CD4-positive, alpha-beta memory T cell (primary cell): ENCODE data around the gene NETO2. TPM values are rescaled to one million over a fixed set of nuclear protein-coding genes. Genes with fewer than 3 reads are reported as not detected.

ENCODE experiments used
- CTCF ChIA-PET: fragments of 350-600 bp; sonication (Branson Sonifier 250); formaldehyde crosslinking; loops from one replicate; lab custom pipeline; 2021; ENCODE audit warnings: inconsistent platforms; ENCODE audit not compliant: partially characterized antibody; lab: Charles Lee
- POLR2A ChIA-PET: fragments of 350-600 bp; sonication (Branson Sonifier 250); formaldehyde crosslinking; loops from one replicate; lab custom pipeline; 2021; ENCODE audit not compliant: partially characterized antibody; lab: Charles Lee
- DNase-seq, 5 donors: peaks; one replicate each; pipeline versions ENCODE4 v3.0.0 to v3.0.0-alpha.2; 2020 to 2022; ENCODE audit warnings: mixed read lengths in 1 of 5
- H3K27ac ChIP-seq: one replicate; pipeline ENCODE4 v1.7.0; 2013; ENCODE audit warnings: low read depth, low read length
- H3K27me3 ChIP-seq: 2 replicates; pipeline ENCODE4 v1.7.0; 2013; ENCODE audit warnings: mild to moderate bottlenecking, low read length, moderate library complexity; ENCODE audit not compliant: insufficient read depth
- H3K36me3 ChIP-seq: 2 replicates; pipeline ENCODE4 v1.7.0; 2013; ENCODE audit warnings: mild to moderate bottlenecking, low read length, moderate library complexity; ENCODE audit not compliant: insufficient read depth
- H3K4me1 ChIP-seq: 2 replicates; pipeline ENCODE4 v1.7.0; 2013; ENCODE audit warnings: mild to moderate bottlenecking, low read length, moderate library complexity; ENCODE audit not compliant: insufficient read depth
- H3K4me3 ChIP-seq, 2 donors: one replicate each; pipeline ENCODE4 v1.7.0; 2013; ENCODE audit warnings: low read length in 2 of 2, mild to moderate bottlenecking in 1 of 2
- H3K9me3 ChIP-seq, 2 donors: one replicate each; pipeline ENCODE4 v1.7.0; 2013; ENCODE audit warnings: low read length in 2 of 2, control low read depth in 1 of 2; ENCODE audit not compliant: control insufficient read depth in 1 of 2
- H3K27ac Mint-ChIP-seq, 7 donors: one replicate each; pipeline ENCODE4 v1.8.0; 2020 to 2021; ENCODE audit warnings: mixed read lengths in 7 of 7, mild to moderate bottlenecking in 6 of 7, inconsistent platforms in 3 of 7, moderate library complexity in 3 of 7
- H3K27me3 Mint-ChIP-seq, 2 donors: one replicate each; pipeline ENCODE4 v1.8.0; 2020 to 2021; ENCODE audit warnings: mixed read lengths in 2 of 2
- H3K36me3 Mint-ChIP-seq, 2 donors: one replicate each; pipeline ENCODE4 v1.8.0; 2020 to 2021; ENCODE audit warnings: mixed read lengths in 2 of 2, inconsistent platforms in 1 of 2, mild to moderate bottlenecking in 1 of 2
- H3K4me1 Mint-ChIP-seq, 4 donors: one replicate each; pipeline ENCODE4 v1.8.0; 2020 to 2021; ENCODE audit warnings: mixed read lengths in 4 of 4, mild to moderate bottlenecking in 1 of 4
- H3K4me3 Mint-ChIP-seq, 8 donors: one replicate each; pipeline ENCODE4 v1.8.0; 2020 to 2021; ENCODE audit warnings: mixed read lengths in 8 of 8, mild to moderate bottlenecking in 7 of 8, moderate library complexity in 6 of 8, inconsistent platforms in 3 of 8
- H3K9me3 Mint-ChIP-seq, 8 donors: one replicate each; pipeline ENCODE4 v1.8.0; 2020 to 2021; ENCODE audit warnings: mixed read lengths in 8 of 8, mild to moderate bottlenecking in 5 of 8, inconsistent platforms in 3 of 8, moderate library complexity in 1 of 8
- intact Hi-C: fragments of 100-400 bp; cut with micrococcal nuclease; formaldehyde crosslinking; loops from one replicate; pipeline ENCODE4 v1.15.1; 2023
- polyA plus RNA-seq, 2 donors: library from polyadenylated mRNA; unstranded; fragments of 300-500 nt; fragmentation: Illumina TruSeq; gene quantifications; one replicate each; pipeline ENCODE4 v1.2.3, GENCODE V29; 2021
- total RNA-seq, 2 experiments: library from RNA; stranded (reverse); gene quantifications; one replicate each; pipeline ENCODE4 v1.2.3, GENCODE V29; 2021

Gene NETO2
- total and polyA plus RNA-seq, 4 experiments from 2014 or later = 3.0 to 5.1 (median 4.1) TPM

DNA sequence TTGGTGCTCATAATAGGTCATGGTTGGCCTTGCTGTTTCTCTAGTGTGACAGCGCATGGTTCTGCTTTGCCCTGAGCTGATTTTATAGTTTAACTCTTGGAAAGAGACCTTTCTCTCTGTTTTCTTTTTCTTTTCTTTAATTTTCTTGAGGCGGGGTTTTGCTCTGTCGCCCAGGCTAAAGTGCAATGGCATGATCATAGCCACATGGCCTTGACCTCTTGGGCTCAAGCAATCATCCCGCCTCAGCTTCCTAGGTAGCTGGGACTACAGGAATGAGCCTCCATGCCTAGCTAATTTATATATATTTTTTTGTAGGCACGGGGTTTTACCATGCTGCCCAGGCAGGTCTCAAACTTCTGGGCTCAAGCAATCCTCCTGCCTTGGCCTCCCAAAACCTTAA, 89.8 kb downstream of the NETO2 start:
- H3K27me3 Mint-ChIP-seq = peaks cover 0 to 2% of the 10 kb centered on the region in 2 donors
- Histone ChIP-seq H3K36me3 (no peaks in the 10 kb centered on the region), H3K27ac (no peak overlapping the region), H3K9me3 (no peaks in the 10 kb centered on the region), H3K27me3 (no peaks in the 10 kb centered on the region), H3K4me1 (no peaks in the 10 kb centered on the region), H3K4me3 (no peak overlapping the region)
- ChIA-PET CTCF (interaction anchor here (1.2 kb wide), 1 partner anchor 16 kb away, joined by 4 read pairs; no protein-coding TSS in a partner anchor), POLR2A (no interaction called here)
- no peaks in the 10 kb centered on the region for H3K36me3 Mint-ChIP-seq
- H3K4me3 Mint-ChIP-seq = no peak overlapping the region
- H3K9me3 Mint-ChIP-seq = no peaks in the 10 kb centered on the region
- no peak overlapping the region for H3K27ac Mint-ChIP-seq
- intact Hi-C loops = no loop called here
- no peak for DNase-seq
- H3K4me1 Mint-ChIP-seq = no peaks in the 10 kb centered on the region

DNA sequence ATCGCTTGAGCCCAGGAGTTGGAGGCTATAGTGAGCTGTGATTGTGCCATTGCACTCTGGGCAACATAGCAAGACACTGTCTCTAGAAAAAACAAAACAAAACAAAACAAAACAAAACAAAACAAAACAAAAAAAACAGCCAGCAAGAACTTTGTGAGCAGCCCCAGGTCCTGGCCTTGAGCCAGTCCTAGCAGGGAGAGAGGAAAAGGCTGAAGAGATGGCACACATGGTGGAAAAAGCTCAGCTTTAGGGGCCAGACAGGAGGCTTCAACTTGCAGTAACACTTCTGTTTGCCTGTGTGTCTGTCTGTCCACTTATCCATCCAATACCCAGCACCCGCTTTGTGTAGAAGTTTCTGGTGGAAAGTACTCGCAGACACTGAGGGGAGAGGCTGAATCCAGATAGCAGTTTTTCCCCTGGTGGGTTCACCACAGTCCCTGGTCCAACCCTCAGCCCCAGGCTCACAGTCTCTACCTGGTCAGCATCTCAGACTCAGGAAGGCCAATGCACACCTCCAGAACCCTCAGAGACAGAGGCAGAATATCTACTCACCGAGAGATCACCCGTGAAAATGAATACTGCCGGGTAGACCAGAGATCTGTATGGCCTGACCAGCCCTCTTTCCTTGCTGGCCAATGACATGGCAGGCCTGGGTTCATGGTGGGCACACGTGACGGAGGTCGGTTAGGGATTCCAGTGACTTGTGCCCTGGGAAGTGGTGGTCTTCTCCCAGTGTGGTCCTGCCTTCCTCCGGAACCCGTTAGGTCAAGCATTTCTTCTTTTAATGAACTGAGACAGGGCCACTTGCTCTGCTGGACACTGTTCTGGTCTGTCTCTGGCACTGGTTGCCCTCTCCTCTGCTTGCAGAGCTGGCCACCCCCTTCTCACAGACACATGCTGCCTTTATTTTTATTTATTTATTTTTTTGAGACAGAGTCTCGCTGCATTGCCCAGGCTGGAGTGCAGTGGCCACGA, 90.8 kb downstream of the NETO2 start:
- Histone ChIP-seq H3K4me1 (no peaks in the 10 kb centered on the region), H3K9me3 (no peaks in the 10 kb centered on the region), H3K4me3 (no peak overlapping the region), H3K27ac (no peak overlapping the region), H3K27me3 (no peaks in the 10 kb centered on the region), H3K36me3 (no peaks in the 10 kb centered on the region)
- Mint-ChIP-seq H3K4me3 (no peak overlapping the region), H3K36me3 (no peaks in the 10 kb centered on the region), H3K27ac (no peak overlapping the region), H3K27me3 (peaks cover 0 to 2% of the 10 kb centered on the region in 2 donors), H3K9me3 (no peaks in the 10 kb centered on the region), H3K4me1 (no peaks in the 10 kb centered on the region)
- ChIA-PET POLR2A (no interaction called here), CTCF (no interaction called here)
- intact Hi-C loops = no loop called here
- DNase-seq = no peak

DNA sequence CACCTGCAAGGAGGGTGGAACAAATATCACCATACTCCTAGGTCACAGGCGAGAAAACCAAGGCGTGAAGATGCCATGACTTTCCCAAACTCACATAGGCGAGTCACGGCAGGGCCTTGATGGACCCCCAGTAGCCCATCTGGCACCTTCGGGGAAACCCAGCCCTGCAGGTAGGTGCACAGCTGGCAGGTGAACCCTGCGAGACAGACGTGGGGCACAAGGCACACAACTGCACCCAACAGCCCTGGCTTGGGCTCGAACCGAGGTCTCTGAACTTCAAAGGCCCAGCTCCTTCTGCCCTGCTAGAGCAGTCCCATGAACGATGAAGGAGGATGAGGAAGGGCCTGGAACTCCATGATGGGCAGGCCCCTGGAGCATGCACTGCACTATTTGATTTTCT, 92.7 kb downstream of the NETO2 start:
- no peak for DNase-seq
- H3K27ac ChIP-seq = no peak overlapping the region
- Mint-ChIP-seq H3K4me1 (peaks cover 0 to 5% (median 2%) of the 10 kb centered on the region in 4 donors), H3K36me3 (no peaks in the 10 kb centered on the region), H3K4me3 (no peak overlapping the region), H3K27me3 (no peaks in the 10 kb centered on the region), H3K9me3 (no peaks in the 10 kb centered on the region), H3K27ac (no peak overlapping the region)
- H3K9me3 ChIP-seq = no peaks in the 10 kb centered on the region
- H3K4me3 ChIP-seq = no peak overlapping the region
- peaks cover under 1% of the 10 kb centered on the region for H3K4me1 ChIP-seq
- intact Hi-C loops = no loop called here
- POLR2A ChIA-PET = no interaction called here
- CTCF ChIA-PET = no interaction called here
- H3K27me3 ChIP-seq = no peaks in the 10 kb centered on the region
- no peaks in the 10 kb centered on the region for H3K36me3 ChIP-seq

DNA sequence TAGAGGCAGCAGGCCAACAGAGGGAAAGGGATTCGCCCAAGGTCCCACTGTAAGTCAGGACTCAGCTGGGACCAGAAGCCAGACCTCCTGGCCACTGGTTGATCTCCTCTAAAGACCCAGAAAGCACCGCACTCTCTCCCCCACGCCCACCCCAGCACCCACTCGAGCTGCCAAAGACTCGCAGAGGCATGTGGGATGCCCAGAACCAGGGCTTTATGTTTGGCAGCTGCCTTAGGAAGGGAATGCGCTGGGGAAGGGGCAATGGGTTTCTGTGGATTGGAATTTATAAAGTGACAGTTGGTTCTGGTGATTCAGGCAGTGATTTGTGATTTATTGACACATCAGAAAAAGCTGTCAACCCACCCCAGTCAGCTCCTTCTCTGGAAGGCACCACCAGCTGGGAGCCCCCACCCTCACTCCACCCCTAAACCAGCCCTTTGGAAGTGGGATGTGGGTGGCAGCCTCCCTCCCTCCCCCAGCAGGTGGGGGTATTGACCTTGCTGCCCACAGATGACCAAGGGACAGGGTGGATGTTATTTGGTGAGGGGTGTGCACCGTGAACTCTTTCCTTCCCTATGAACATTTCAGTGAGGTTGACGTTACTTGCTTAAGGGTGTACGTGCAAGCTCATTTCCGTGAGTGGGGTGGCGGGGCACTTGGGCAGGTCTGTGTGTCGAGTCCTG, 93.7 kb downstream of the NETO2 start:
- no peaks in the 10 kb centered on the region for H3K27me3 Mint-ChIP-seq
- ChIA-PET POLR2A (no interaction called here), CTCF (interaction anchor here (0.8 kb wide), 1 partner anchor 12 kb away, joined by 3 read pairs; no protein-coding TSS in a partner anchor)
- intact Hi-C loops = no loop called here
- Histone ChIP-seq H3K27me3 (no peaks in the 10 kb centered on the region), H3K27ac (no peak overlapping the region), H3K9me3 (no peaks in the 10 kb centered on the region), H3K4me3 (no peak overlapping the region), H3K4me1 (peaks cover 11% of the 10 kb centered on the region), H3K36me3 (no peaks in the 10 kb centered on the region)
- H3K4me1 Mint-ChIP-seq = peaks cover 7 to 15% (median 11%) of the 10 kb centered on the region in 4 donors
- no peaks in the 10 kb centered on the region for H3K36me3 Mint-ChIP-seq
- DNase-seq = no peak
- no peaks in the 10 kb centered on the region for H3K9me3 Mint-ChIP-seq
- H3K4me3 Mint-ChIP-seq = no peak overlapping the region
- no peak overlapping the region for H3K27ac Mint-ChIP-seq

DNA sequence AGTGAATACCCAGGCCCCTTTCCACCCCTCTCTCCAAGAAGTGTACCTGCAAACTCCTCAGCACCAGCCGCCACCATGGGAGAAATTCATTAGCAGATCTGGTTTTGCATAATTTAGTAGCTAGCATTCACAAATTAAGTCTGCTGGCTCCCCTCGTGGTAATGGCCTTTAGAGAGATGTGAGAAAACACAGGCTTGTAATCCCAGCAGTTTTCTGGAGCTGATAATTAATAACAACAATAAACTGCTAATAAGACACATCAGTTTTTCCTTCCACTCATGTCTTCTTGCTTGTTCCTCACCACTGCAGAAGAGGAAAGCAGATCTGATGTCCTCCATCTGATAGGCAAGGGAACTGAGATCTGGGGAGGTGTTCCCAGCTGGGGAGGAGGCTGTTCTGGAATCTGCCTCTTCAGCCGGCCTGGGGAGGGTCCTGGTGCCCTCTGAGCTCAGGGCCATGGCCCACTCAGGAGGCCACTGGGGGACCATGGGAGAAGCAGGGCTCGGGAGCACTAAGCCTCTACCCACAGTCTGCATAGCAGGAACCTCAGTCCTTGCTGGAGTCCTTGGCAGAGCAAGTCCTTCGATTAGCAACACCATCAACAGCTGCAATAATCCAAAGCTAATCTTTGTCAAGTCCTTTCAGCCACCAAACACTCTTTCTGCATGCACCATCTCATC, 96.1 kb downstream of the NETO2 start:
- Histone ChIP-seq H3K4me3 (no peak overlapping the region), H3K27me3 (no peaks in the 10 kb centered on the region), H3K4me1 (peaks cover 13% of the 10 kb centered on the region), H3K27ac (no peak overlapping the region), H3K9me3 (no peaks in the 10 kb centered on the region), H3K36me3 (no peaks in the 10 kb centered on the region)
- peak overlapping the region in 1 of 7 donors; percentile 30 for H3K27ac Mint-ChIP-seq
- no peak overlapping the region for H3K4me3 Mint-ChIP-seq
- POLR2A ChIA-PET = no interaction called here
- peaks cover 11 to 20% (median 15%) of the 10 kb centered on the region in 4 donors for H3K4me1 Mint-ChIP-seq
- no peaks in the 10 kb centered on the region for H3K36me3 Mint-ChIP-seq
- no peaks in the 10 kb centered on the region for H3K27me3 Mint-ChIP-seq
- CTCF ChIA-PET = interaction anchor here (1.3 to 2.7 kb wide), 2 partner anchors 9 to 11 kb away, joined by 4 to 19 read pairs; no protein-coding TSS in a partner anchor
- intact Hi-C loops = no loop called here
- H3K9me3 Mint-ChIP-seq = no peaks in the 10 kb centered on the region
- no peak for DNase-seq

DNA sequence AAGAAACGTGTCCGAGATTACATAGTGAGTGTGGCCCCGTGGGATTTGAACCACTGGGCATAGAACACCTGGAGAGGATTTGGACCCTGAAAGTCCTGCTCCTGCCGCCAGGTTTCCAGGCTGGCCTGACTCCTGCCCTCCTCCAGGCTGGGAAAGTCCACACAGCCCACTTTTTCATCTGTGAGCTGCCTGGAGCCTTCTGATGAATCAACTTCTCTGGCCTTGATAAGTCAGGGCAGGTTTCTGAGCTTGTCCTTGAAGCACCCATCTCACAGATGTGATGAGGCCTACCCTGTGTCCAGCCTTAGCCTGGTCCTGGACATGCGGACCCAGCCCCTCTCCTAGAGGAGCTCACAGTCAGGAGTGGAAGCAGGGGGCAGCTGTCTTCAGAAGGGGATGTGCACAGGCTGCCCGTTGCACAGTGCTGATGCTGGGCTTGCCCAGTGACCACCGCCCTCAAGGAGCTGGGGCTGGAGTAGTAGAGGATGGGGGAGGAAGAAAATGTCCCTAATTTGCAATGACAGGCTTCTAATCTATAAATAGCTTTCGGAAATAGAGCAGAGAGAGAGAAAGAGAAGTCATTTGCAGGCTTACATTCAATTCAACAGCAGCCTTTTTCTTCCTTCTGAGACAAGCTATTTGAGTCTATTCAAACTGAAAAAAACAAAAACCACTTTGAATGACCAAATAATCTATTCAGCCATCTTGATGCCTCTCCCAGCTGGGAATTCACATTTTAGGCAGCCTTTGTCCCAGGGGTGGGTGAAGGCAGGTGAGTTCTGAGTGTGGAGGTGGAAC, 96.8 kb downstream of the NETO2 start:
- no peak overlapping the region for H3K27ac ChIP-seq

More for the DNA sequence above, 96.8 kb downstream of the NETO2 start:
- H3K36me3 Mint-ChIP-seq = no peaks in the 10 kb centered on the region
- POLR2A ChIA-PET = no interaction called here
- no peaks in the 10 kb centered on the region for H3K9me3 Mint-ChIP-seq
- Histone ChIP-seq H3K9me3 (no peaks in the 10 kb centered on the region), H3K27me3 (no peaks in the 10 kb centered on the region), H3K4me1 (peaks cover 13% of the 10 kb centered on the region), H3K4me3 (no peak overlapping the region), H3K36me3 (no peaks in the 10 kb centered on the region)
- H3K4me3 Mint-ChIP-seq = no peak overlapping the region
- no peak overlapping the region for H3K27ac Mint-ChIP-seq
- H3K4me1 Mint-ChIP-seq = peaks cover 13 to 23% (median 16%) of the 10 kb centered on the region in 4 donors
- intact Hi-C loops = no loop called here
- CTCF ChIA-PET = interaction anchor here (1.3 to 2.7 kb wide), 2 partner anchors 9 to 10 kb away, joined by 4 to 19 read pairs; no protein-coding TSS in a partner anchor
- no peak for DNase-seq
- H3K27me3 Mint-ChIP-seq = no peaks in the 10 kb centered on the region
